BE2C (cell line): ENCODE results near the gene TNKS1BP1.
A peak's percentile ranks its signal among the peaks of the same experiment; 100 is the strongest.
"Not testable (repeated sequence)": the region's sequence is repeated elsewhere in the genome, so short reads cannot be mapped to it uniquely, and the experiment has no call there.

Source experiments
- DNase-seq: peaks from one replicate; pipeline ENCODE4 v3.0.0-alpha.2; 2020
- H3K27me3 ChIP-seq: fragments of 250-450 bp; sonication (Bioruptor Pico); 2 replicates; pipeline ENCODE4 v1.5.1; 2020; ENCODE audit warnings: mild to moderate bottlenecking
- H3K36me3 ChIP-seq: fragments of 250-450 bp; sonication (Bioruptor Pico); 2 replicates; pipeline ENCODE4 v1.5.1; 2020; ENCODE audit warnings: mild to moderate bottlenecking
- H3K4me1 ChIP-seq: fragments of 250-450 bp; sonication (Bioruptor Pico); 2 replicates; pipeline ENCODE4 v1.5.1; 2020
- H3K4me3 ChIP-seq: 2 replicates; pipeline ENCODE4 v1.5.1; 2011; ENCODE audit warnings: low read depth, low read length
- H3K9me3 ChIP-seq: fragments of 250-450 bp; sonication (Bioruptor Pico); 2 replicates; pipeline ENCODE4 v1.5.1; 2020
- CTCF ChIP-seq: IDR thresholded peaks from 2 replicates; pipeline ENCODE4 v1.5.1; 2012; ENCODE audit warnings: mild to moderate bottlenecking, low read depth, low read length

Gene TNKS1BP1

DNA sequence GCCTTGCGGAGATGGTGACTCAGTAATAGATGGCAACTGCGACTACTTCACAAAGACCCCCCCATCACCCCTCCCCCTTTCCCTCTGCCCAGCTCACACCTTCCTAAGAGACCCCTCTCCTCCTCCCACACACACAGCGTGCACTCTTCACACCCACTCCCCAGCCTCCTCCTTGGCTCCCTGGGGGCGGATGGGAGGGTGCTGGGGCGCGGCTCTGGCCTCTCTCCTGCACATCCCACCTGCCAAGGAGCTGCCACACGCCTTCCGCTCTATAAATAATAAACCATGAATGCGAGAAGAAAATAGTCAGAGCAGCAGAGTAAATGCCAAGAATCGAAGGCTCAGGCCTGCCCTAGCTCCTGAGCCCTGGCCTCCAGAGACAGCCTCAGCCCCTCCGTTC is 17.9 kb upstream of the TNKS1BP1 start:
- no peak for TF ChIP-seq CTCF
- H3K4me3 ChIP-seq = no peak overlapping the region

DNA sequence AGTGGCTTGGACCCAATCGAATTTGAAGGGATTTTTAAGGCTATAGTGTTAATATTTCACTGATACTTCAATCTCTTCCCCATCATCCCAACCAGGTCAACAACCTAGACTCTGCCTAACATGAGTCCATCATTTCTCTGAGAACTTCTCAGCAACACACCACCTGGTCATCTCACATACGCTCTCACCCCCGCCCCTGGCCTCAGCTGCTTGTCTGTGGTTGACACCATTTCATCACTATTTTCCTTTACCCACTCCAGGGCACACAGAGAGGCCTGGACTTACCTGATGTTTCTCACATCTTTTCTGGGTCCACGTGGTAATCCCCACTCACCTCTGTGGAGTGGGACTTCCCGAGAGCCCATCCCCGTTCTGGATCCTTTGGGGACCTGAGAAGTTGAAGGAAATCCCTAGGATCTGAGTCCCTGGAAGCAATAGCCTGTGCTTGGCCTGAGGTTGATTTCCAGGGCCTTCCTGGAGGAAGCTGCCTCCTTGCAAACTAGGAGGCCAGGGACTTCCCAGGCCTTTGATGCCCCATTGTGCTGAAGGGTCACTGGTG is 16.6 kb upstream of the TNKS1BP1 start:
- H3K36me3 ChIP-seq = no peaks in the 10 kb centered on the region
- H3K4me1 ChIP-seq = peaks cover 5% of the 10 kb centered on the region
- H3K4me3 ChIP-seq = no peak overlapping the region
- no peak for DNase-seq
- TF ChIP-seq CTCF = no peak
- no peaks in the 10 kb centered on the region for H3K9me3 ChIP-seq
- H3K27me3 ChIP-seq = no peaks in the 10 kb centered on the region

More for the DNA sequence above, 17.9 kb upstream of the TNKS1BP1 start:
- Histone ChIP-seq H3K36me3 (no peaks in the 10 kb centered on the region), H3K4me1 (peaks cover 5% of the 10 kb centered on the region; the same call in 1 of the 2 replicates), H3K9me3 (no peaks in the 10 kb centered on the region), H3K27me3 (no peaks in the 10 kb centered on the region)
- no peak for DNase-seq

DNA sequence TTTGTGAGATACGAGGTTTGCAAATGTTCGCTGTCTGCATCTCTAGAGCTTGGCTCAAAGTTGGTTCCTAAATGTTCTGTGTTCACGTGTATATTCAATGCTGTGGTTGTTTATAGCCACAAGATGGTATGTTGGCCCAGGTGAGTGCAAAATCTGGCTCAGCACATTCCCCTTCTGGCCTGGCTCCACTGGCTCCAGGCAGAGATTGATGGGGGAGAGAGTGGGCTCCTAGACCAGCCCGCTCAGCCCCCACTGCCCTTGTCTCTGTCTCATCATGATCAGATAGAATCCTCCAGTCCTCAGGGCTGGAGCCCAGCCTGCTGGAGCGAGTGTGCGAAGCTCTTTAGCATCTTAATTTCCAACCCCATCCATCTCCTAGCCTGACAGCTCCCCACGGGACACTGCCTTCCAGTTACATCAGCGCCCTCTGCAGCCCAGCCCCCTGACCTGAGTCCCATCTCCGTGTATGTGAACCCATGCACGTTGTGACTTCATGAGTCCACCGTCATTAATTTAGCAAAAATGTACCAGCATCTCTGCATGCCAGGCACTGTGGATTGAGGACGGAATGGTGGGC is 15.4 kb upstream of the TNKS1BP1 start:
- DNase-seq = peak; percentile 60
- Histone ChIP-seq H3K27me3 (no peaks in the 10 kb centered on the region), H3K4me3 (no peak overlapping the region), H3K36me3 (no peaks in the 10 kb centered on the region), H3K9me3 (no peaks in the 10 kb centered on the region), H3K4me1 (peaks cover 4% of the 10 kb centered on the region)
- peak; percentile 41 for TF ChIP-seq CTCF

DNA sequence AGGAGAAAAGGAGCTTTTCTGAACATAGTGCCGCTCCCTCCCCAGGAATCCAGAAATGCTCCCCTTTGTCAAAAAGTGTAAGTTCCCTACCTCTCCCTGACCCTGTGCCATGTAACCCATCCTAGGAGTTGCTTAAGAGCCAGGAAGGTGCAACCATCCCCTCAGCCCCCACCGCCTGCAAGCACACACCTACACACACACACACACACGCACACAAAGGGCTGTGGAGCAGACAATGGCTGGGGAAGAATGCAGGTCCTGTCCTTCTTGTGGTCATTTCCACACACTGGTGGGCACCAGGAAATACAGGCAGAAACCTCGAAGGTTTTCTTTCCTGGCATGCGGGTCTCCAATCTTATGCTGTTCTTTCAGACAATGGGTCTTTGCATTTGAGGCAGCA is 14.6 kb upstream of the TNKS1BP1 start:
- Histone ChIP-seq H3K4me1 (peaks cover 4% of the 10 kb centered on the region), H3K27me3 (no peaks in the 10 kb centered on the region), H3K9me3 (no peaks in the 10 kb centered on the region), H3K4me3 (no peak overlapping the region), H3K36me3 (peaks cover 4% of the 10 kb centered on the region; the same call in 1 of the 2 replicates)
- no peak for TF ChIP-seq CTCF
- DNase-seq = no peak

DNA sequence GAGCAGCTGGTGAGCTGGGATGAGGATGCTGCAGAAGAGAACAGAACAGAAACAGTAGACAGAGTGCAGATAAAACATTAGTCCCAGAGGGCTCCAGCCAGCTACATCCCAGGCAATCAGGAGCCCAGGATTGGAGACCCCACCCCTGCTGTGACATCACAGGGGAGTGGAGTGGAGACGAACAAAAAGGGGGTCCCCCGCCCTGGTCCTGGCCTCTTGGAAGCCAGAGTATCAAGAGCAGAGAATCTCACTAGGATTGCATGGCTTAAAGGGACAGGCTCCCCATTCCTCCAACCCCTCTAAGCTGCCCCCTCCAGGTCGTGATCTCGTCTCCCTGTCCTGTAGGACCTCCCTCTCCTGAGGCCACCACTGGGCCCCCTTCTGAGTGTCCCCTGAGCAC is 13.4 kb upstream of the TNKS1BP1 start, which contains the start of gene P2RX3:
Gene P2RX3, plus strand, starts transcription at position 211 of the 400 bp plus-strand sequence. CDS start 199 bp downstream, outside the sequence.
- peaks cover 4% of the 10 kb centered on the region for H3K4me1 ChIP-seq
- H3K27me3 ChIP-seq = no peaks in the 10 kb centered on the region
- DNase-seq = peak; percentile 39
- no peak for TF ChIP-seq CTCF
- H3K36me3 ChIP-seq = peaks cover 12% of the 10 kb centered on the region
- no peaks in the 10 kb centered on the region for H3K9me3 ChIP-seq
- H3K4me3 ChIP-seq = no peak within 1 kb of the TSS

DNA sequence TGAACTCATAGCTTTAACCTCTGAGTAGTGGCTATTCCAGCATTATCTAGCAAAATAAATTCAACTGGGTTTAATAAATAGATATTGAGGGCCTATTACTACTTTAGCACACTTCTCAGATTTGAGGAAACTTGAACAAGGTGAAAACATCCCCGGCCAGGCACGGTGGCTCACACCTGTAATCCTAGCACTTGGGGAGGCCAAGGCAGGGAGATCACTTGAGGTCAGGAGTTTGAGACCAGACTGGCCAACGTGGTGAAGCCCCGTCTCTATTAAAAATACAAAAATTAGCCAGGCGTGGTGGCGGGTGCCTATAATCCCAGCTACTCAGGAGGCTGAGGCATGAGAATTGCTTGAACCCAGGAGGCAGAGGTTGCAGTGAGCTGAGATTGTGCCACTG is 12.1 kb upstream of the TNKS1BP1 start:
- H3K36me3 ChIP-seq = peaks cover 25% of the 10 kb centered on the region
- H3K4me3 ChIP-seq, H3K27me3 ChIP-seq, DNase-seq, H3K9me3 ChIP-seq, H3K4me1 ChIP-seq: not testable (repeated sequence)
